ENCODE results near the gene PTPRG.
"Not testable (repeated sequence)": the region's sequence is repeated elsewhere in the genome, so short reads cannot be mapped to it uniquely, and the experiment has no call there.

PTPRG gene

DNA sequence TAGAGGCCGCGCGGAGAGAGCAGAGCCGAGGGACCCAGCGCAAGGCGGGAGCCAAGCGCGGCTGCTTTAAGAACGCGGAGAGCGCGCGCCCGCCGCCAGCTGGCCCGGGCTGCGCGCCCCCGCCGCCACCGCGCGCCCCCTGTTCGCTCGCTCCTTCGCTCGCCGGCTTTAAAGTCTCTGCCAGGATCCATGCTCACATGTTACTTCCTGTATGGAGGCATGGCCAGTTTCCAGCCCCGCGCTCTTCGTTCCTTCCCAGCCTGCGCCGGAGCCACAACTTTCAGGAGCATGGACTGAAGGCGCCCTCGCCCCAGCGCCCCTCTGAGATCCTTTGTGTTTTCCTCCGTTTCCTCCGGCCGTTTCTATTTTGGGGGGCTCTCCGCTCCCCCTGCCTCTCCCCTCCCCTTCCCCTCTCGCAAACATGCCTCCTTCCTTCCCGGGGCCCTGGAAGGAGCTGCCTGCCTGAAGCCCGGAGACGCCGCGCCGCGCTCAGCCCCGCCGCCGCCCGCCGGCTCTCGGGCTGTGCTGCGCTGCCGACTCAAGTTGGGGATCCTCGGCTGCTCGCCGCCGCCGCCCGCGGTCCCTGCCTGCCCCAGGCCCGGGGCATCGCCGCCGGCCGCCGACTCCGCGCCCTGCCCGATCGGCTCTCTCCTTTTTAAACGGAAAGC lies at the start of gene PTPRG:
Gene PTPRG (plus strand): TSS at position 198 of the 668 bp plus-strand sequence. CDS start 717 bp downstream, outside the sequence.
- peak; percentile 81 for DNase-seq (ENCODE audit: low read depth)

DNA sequence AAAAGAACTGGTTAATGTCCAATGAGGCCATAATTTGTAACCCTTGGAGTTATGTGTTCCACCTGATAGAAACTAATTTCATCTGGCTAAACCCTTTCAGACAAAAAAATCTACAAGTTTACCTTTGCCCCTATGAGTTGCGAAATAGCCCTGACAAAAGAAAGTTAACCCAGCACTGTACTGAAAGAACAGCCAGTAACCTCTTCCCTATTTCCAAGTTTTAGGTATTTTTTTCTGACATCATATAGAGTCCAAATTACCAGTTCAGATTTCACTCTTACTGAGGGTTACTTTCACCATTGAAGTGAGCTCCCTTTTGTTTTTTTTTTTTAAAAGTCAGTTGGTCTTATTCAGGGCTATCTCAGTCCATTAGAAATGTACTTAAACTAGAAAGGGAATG lies 42.8 kb upstream of the PTPRG start:
- no peak for DNase-seq (ENCODE audit: low read depth)

DNA sequence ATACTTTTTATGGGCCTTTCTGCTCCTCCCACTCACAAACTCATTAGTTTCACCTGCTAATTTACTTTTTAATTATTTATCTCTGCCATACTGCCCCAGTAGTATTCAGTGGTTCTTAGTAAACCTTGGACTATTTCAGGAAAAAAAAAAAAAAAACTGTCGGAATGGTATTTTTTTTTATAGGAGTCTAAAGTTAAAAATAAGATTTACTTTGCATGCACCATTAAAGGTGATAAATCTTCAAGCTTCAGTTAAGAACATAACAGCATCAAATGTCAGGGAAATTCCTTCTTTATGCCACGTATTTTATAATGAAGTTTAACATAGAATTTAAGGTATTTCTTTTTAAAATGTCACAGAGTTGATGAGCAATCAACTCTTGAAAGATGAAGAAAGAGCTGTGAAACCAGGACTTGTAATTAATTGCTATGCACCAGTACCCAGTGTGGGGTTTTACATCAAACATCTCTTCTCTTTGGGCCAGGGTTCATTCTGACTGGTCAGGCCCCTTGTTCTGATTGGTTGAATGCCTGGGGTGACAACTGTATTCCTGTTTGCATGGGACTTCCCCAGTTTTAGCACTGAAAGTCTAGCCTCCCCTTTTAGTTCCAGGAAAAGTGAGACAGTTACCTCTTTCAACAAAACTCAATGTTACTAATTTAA lies 40.3 kb upstream of the PTPRG start:
- no peak for DNase-seq (ENCODE audit: low read depth)

DNA sequence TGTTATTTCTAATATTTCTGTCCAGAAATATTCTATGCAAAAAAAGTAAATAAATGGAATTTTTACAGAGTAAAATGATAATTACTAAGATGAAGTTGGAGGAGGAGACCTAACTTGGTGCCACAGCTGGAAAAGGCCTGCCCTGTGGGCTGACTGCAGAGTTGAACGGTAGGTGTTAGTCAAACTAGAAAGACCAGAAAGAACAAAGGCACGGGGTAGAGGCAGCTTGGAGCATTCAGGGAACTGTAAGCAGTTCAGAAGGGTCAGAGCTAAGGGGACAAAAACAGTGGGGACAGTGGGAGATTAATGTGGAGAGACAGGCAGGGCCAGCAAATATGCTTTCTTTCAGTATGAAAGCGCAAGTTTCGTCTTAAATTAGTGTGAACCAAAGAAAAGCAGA lies 39.3 kb upstream of the PTPRG start:
- DNase-seq (ENCODE audit: low read depth), result no peak

DNA sequence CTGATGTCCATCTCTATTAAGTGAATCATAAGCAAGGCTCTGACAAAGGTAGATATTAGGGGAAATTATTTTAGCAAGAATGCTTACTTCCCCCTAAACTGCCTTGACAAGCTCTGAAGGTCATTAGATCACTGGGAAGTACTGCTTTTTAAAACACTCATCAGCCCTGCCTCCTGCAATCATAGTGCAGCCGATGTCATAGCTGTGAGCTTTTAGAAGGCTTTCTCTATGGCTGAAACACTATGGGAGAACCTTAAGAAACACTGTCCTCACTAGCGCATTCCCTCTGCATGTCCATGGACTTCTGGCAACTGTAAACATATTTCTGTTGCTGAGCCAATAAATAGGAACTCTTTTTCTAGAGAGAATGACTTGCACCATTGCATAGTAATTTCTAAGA lies 38.7 kb upstream of the PTPRG start:
- no peak for DNase-seq (ENCODE audit: low read depth)

DNA sequence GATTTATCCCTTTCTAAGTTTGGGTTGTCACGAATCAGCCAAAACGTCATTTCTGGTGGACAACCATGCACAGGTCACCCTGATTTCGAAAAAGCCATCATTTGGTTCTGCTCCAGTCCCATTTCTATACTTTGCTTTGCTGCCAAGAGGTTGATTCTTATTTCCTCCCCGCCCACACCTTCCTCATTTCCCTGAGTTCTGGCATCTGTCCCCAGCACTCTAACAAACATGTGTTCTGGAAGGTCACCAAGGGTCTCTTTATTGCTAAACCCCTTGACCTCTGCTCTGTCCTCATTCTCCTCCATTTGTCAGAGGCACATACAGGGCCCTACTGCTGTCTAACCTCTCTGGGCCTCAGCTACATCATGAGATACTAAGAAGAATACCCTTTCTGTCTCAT lies 36.4 kb upstream of the PTPRG start:
- no peak for DNase-seq (ENCODE audit: low read depth)

DNA sequence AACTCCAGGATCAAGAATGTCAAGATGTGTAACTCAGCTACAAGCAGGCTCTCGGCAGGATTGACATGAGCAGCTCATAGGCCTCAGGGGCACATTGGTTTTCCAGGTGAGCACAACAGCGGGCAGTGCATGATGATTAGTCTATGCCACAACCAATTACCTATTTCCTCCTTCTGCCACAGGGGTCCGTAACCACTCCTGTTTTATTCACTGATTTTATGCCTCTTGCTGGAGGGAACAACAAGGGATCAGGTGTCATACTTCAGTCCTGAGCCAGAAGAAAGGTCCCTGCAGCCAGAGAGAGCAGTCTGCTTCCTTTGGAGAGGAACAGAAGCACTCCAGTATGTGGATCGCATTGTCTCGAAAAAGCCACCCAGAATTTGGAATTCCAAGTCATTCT lies 35.1 kb upstream of the PTPRG start:
- DNase-seq (ENCODE audit: low read depth), result no peak

DNA sequence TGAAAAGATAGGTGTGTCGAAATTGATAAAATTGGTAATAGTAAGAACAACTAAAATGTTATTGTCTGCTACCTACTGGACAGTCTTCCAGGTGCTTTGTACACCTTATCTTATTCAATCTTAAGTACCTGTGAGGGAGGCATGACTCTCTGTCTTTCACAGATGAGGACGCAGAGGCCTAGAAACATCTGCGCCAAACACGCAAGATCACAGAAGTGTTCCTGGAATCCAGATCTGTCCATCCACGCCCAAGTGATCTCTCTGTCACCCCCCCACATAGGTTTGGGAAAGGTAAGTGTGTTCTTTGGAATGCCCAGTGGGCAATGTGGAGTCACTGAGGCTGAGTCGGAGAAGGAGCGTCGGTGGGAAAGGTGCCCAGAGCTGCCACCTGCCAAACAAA lies 34.4 kb upstream of the PTPRG start:
- no peak for DNase-seq (ENCODE audit: low read depth)

DNA sequence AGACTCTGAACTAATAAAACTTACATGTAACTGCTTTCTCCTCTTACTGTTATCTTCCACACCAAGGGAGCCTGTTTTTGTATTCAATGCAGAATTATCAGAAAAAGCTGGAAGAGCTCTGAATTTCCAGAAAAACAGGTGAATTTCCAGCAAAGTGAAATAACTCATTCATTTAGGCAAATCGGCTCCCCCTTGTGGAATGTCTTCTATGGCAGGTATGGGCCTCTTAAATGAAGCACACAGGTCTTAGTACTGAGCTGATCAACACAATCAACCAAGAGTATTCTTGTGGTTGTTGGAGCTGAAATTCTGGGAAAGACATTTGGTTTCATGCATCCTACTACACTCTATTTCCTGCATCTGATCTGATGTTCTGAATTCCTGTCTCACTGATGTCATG lies 31.0 kb upstream of the PTPRG start:
- no peak for DNase-seq (ENCODE audit: low read depth)

DNA sequence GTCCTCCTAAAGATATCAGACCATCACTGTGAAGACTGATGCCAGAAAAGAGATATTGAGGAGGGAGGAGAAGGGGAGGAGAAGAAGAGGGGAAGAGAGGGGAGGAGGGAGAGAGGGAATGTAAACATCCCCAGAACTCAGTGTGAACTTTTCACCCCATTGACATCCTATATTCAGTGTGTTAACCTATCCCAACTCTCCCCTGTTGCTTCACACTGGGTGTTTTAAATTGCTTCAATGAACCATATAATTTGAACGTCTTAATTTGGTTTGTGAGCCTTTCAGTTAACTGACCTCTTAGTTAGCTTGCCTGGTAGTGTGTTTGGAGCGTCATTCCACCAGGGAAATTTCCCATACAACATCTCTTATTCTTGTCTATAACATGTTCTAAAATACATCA lies 29.8 kb upstream of the PTPRG start:
- no peak for DNase-seq (ENCODE audit: low read depth)

DNA sequence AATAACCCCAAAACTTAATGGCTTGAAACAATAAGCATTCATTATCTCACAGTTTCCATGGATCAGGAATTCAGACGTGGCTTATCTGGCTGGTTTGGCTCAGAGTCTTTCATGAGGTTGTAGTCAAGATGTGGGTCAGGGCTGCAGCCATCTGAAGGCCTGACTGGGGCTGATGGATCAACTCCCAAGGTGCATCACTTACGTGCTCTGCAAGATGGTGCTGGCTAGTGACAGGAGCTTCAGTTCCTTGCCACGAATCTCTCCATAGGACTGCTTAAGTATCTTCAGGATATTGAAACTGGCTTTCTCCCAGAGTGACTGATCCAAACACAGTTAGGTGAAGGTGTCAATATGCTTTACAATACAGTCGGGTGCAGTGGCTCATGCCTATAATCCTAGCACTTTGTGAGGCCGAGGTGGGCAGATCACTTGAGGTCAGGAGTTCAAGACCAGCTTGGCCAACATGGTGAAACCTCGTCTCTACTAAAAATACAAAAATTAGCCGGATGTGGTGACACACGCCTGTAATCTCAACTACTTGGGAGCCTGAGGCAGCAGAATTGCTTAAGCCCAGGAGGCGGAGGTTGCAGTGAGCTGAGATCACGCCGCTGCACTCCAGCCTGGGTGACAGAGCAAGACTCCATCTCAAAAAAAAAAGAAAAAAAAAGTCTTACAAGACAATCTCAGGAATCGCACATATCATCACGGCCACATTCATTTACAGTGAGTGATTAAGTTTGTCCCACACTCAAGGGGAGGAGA lies 28.5 kb upstream of the PTPRG start:
- no peak for DNase-seq (ENCODE audit: low read depth)

DNA sequence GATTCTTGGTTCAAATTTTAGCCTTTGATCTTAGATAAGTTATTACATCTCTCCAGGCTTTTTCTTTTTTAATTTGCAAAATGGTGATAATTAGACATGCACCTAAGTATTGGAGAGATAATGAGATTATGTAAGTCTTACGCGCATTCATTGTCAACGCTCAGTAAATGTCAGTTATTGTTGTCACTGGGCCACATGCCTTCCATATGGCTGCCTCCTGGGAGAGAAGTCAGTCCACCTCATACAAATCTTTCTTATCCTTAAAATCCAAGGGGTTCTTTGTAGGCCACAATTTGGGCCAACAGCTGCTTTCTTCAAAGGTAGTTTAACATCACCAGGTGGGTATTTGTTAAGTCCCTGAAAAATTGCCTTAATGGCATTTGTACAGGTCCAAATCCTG lies 25.5 kb upstream of the PTPRG start:
- no peak for DNase-seq (ENCODE audit: low read depth)

DNA sequence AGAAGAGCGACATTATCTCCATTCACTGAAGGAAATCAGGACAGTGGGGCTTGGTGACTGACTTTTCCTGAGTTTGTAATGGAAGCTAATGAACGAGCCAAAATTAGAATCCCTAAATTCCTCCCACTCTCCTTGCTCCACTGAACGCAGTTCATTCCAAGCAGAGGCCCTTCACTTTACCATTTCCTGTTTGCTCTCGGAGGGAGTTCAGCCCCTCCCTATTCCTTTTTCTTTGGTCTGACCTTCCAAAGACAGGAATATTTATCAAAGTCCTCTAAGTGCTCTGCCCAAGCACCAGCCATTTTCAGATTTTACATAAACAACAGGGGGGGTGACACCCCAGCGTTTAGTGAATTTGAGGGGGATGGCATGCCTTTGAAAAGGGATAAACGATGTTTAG lies 24.0 kb upstream of the PTPRG start:
- no peak for DNase-seq (ENCODE audit: low read depth)

DNA sequence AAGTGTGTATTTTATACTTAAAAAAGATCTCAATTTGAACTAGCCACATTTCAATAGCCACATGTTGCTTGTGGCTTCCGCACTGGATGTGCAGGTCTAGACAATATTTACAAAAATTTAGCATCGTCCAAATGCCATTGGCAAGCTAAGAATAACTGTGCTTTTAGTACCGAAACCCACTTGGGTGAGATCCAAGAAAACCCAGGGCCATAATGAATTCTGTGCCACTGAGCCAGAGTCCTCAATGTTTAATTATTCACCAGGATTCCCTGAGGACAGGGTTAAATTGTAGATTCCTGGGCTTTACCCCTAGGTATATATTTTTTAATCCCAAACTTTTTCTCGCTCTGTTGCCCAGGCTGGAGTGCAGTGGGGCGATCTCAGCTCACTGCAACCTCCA lies 22.9 kb upstream of the PTPRG start:
- no peak for DNase-seq (ENCODE audit: low read depth)

DNA sequence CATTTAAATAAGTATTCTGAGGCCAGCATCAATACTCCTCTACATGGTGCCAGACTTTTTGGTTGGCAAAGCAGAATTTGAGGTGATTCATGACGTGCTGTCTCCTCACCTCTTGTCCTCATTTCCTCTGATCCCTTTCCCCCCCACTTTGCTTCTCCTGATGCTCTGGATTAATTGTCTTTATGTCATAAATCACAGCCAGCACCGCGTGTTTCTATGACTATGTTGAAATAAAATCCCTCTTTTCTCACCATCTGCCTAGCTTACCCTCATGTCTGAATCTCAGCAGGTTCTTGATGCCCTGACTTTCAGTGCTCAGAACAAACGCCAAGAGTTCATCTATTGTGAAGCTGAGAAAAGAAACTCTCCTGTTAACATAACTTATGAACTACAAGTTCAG lies 19.7 kb upstream of the PTPRG start:
- no peak for DNase-seq (ENCODE audit: low read depth)

DNA sequence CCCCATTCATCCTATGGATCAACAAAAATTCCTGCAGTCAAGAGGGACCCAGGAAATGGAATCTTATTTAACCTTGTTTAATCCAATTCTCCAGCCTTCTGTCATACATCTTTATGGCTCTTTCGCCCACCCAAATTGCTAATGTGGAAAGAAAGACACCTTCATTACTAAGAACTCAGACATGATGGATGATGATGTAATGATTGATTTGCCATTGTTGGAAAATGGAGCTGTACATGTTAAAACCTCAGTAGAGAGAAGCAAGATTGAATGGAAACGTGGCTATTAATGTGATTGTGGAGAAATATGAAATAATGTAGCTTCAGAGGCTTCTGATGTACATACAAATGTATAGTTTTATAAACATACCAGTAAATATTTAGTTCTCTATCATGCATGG lies 15.7 kb upstream of the PTPRG start:
- no peak for DNase-seq (ENCODE audit: low read depth)

DNA sequence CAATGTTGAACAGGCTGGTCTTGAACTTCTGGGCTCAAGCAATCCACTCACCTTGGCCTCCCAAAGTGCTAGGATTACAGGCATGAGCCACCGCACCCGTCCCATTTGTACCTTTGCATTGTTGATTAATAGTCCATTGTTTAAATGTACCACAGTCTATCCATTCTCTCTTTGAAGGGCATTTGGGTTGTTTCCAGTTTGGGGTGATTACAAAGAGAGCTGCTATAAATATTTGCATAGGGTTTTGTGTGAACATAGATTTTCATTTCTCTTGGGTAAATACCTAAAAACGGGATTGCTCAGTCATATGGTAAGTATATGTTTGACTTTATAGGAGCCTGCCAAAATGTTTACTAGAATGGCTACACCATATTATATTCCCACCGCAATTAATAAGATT lies 13.7 kb upstream of the PTPRG start:
- no peak for DNase-seq (ENCODE audit: low read depth)

DNA sequence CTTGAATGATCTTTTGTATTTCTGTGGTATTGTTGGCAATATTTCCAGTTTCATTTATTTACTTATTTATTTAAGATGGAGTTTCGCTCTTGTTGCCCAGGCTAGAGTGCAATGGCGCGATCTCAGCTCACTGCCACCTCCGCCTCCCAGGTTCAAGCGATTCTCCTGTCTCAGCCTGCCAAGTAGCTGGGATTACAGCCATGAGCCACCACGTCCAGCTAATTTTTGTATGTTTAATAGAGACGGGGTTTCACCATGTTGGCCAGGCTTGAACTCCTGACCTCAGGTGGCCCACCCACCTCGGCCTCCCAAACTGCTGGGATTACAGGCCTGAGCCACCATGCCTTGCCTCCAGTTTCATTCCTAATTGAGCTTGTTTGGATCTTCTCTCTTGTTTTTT lies 8.7 kb upstream of the PTPRG start:
- DNase-seq (ENCODE audit: low read depth), result not testable (repeated sequence)

DNA sequence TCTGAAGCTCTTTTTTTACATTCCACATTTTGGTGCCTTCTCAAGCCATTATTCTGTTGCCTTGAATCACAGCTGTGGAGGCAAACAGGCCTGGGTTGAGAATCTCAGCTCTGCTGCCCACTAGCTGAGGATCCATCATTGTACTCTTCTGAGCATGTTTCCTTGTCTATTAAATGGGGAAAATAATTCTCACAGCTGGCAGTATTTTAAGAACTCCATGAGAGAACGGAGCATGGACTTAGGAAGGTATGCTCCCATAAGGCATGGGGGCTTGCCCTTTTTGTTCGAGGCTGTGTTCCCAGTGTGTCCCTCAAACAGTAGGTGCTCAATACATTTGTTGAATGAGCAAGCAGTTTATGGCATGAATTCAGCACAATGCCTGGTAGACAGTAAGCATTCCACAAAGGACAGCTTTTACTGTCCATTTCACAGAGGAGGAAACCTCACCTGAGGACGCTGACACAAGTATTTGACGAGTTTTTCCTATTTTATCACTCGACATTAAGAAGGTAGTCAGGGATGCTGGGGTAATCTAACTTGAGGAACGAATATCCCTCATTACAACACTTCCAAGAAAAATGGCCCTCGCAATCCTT lies 2.1 kb upstream of the PTPRG start:
- no peak for DNase-seq (ENCODE audit: low read depth)

DNA sequence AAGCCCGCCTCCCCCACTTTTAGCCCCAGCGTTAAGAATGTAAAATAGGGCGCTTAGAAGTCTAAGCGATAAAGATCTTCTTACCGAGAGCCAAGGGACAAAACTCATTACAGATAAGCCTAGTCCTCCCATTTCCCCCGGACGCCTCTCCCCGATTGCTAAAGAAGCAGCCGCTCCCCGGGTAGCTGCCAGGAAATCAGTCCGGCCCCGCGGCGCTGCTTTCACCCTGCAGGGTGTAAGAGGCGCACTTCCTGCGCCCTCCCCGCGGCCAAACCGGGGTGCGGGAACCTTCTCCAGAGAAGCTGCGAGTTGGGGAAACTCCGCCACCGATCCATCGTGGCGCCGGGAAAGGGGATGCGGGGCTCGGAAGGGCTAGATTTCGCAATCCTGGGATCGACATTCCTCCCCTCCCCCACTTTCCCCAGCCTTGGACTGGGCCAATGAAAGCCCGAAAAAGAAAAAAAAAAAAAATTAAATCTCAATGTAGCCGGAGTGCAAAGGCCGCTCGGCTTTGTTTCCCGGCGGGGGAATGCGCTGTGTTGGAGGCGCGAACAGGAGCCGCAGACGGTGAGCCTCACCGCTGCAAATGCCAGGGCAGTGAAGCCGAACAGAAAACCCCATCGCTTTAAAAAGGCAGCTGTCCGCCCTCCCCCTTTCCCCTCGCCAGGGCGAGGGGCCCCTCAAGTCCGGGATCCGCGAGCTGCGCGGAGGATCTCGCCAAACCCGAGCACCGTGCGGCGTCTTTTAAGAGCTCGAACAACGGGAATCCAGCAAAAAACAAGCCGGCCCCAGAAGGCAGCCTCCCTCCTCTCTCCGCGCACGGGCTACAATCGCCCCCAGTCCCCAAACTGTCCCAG lies 626 bp upstream of the PTPRG start:
- DNase-seq (ENCODE audit: low read depth), result peak; percentile 61

DNA sequence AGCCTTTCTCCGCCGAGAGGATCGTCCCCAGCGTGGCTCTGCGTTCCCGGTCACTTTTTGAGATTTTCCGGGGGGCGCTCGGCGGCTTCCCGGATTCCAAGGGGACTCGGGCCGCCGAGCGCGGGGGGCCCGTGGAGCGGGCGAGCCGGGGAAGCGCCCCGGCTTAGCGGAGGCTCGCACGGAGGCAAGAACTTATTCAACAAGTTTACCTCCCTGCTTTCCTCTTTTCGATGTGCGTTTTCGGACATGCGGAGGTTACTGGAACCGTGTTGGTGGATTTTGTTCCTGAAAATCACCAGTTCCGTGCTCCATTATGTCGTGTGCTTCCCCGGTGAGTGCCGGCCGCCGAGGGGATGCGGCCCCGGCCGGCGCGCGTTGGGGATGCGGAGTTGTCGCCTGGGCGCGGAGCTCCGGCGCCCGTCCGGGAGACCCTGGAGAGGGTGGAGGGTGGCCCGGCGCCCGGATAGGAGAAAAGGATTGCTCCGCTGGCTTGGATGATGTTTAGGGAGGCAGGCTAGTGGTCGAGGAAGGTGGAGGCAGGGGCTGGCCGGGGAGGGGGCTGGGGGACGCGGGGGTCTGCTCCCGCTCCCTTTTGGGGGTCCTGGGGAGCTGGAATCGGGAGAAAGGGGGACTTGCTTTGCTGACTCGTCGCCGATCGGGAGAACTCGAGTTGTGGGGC lies 810 bp downstream of the PTPRG start:
- DNase-seq (ENCODE audit: low read depth), result no peak
